Keratinocyte (primary cell): ENCODE measurements around the gene CYB5A.

Experiments
- EZH2 ChIP-seq: IDR thresholded peaks from one replicate; pipeline ENCODE4 v1.6.1; 2012; ENCODE audit warnings: inconsistent platforms, mild to moderate bottlenecking, low read length, moderate library complexity
- TF ChIP-seq, protein P1 (sequence below), 3 experiments: IDR thresholded peaks in 1 of 3; conservative IDR thresholded peaks in 1 of 3; optimal IDR thresholded peaks in 1 of 3; 2 replicates in 2 of 3; 3 replicates in 1 of 3; pipeline versions ENCODE3 to v1.5.1; 2011; ENCODE audit warnings: low read length in 3 of 3, mild to moderate bottlenecking in 3 of 3, moderate library complexity in 2 of 3, control low read depth in 1 of 3, inconsistent platforms in 1 of 3; ENCODE audit not compliant: insufficient read depth in 2 of 3; ENCODE audit errors: extremely low read depth in 1 of 3

DNA sequence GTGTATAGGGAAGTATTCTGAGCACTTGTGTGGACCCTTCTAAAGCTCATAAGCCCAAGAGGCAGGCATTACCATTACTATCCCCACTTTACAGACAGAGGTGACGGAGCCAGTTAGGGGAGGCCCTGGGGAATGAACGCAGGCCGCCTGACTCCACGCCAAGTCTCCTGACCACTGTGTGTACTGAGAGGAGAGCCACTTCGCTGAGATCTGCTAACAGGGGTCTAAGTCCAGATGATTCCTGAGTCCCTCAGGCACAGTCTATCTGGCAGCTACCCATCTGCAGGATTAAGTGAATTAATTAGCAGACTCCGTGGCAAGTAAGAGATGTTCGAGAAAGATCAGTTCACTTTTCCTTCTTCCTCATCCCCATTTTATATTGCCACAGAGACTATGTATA is 13.7 kb downstream of the CYB5A start:
- TF ChIP-seq, protein P1, sequence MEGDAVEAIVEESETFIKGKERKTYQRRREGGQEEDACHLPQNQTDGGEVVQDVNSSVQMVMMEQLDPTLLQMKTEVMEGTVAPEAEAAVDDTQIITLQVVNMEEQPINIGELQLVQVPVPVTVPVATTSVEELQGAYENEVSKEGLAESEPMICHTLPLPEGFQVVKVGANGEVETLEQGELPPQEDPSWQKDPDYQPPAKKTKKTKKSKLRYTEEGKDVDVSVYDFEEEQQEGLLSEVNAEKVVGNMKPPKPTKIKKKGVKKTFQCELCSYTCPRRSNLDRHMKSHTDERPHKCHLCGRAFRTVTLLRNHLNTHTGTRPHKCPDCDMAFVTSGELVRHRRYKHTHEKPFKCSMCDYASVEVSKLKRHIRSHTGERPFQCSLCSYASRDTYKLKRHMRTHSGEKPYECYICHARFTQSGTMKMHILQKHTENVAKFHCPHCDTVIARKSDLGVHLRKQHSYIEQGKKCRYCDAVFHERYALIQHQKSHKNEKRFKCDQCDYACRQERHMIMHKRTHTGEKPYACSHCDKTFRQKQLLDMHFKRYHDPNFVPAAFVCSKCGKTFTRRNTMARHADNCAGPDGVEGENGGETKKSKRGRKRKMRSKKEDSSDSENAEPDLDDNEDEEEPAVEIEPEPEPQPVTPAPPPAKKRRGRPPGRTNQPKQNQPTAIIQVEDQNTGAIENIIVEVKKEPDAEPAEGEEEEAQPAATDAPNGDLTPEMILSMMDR (optimal IDR thresholded peaks at IDR 0.05 in 1 of 3, IDR thresholded peaks at IDR 0.05 in 1 of 3, conservative IDR thresholded peaks at IDR 0.05 in 1 of 3; ENCODE audit: extremely low read depth in 1 of 3, insufficient read depth in 2 of 3, low read length in 3 of 3): no peak
- no peak for TF ChIP-seq EZH2
